Nephron (organoid): ENCODE measurements around the gene NFAM1.
A peak's percentile ranks its signal among the peaks of the same experiment; 100 is the strongest.

Experiments
- H3K27ac Mint-ChIP-seq, 3 experiments: 2 replicates each; pipeline ENCODE4 v1.8.0; 2020; ENCODE audit warnings: mixed read lengths in 3 of 3, mild to moderate bottlenecking in 2 of 3, moderate library complexity in 1 of 3
- H3K27me3 Mint-ChIP-seq: 2 replicates; pipeline ENCODE4 v1.8.0; 2021; ENCODE audit warnings: low read depth, mild to moderate bottlenecking, moderate library complexity, mixed read lengths
- H3K36me3 Mint-ChIP-seq: 2 replicates; pipeline ENCODE4 v1.8.0; 2020; ENCODE audit warnings: low read depth, mixed read lengths
- H3K4me1 Mint-ChIP-seq: 2 replicates; pipeline ENCODE4 v1.8.0; 2020; ENCODE audit warnings: mixed read lengths
- H3K4me3 Mint-ChIP-seq, 3 experiments: 2 replicates each; pipeline ENCODE4 v1.8.0; 2020; ENCODE audit warnings: mild to moderate bottlenecking in 3 of 3, mixed read lengths in 3 of 3, moderate library complexity in 2 of 3
- H3K9me3 Mint-ChIP-seq: 2 replicates; pipeline ENCODE4 v1.8.0; 2020; ENCODE audit warnings: mixed read lengths
- CTCF ChIP-seq, 3 experiments: fragments of 200-600 bp; sonication (generic); IDR thresholded peaks; one replicate each; pipeline ENCODE4 v1.5.0; 2021; ENCODE audit warnings: antibody characterized with exemption in 3 of 3; ENCODE audit not compliant: unreplicated experiment in 3 of 3

The NFAM1 gene

GRCh38 chr22:42342426-42343120, 89.6 kb downstream of the NFAM1 start:
- Mint-ChIP-seq H3K36me3 (no peaks in the 10 kb centered on the region), H3K27ac (peak overlapping the region; percentile 9 to 85 (median 70)), H3K27me3 (peaks cover 40% of the 10 kb centered on the region), H3K4me3 (peak overlapping the region; percentile 80 to 89 (median 86)), H3K4me1 (peaks cover 29% of the 10 kb centered on the region), H3K9me3 (no peaks in the 10 kb centered on the region)
- TF ChIP-seq CTCF (IDR thresholded peaks at IDR 0.05; ENCODE audit: unreplicated experiment in 3 of 3), result no peak

- H3K4me1 Mint-ChIP-seq, result peaks cover 22% of the 10 kb centered on the region
- H3K9me3 Mint-ChIP-seq, result no peaks in the 10 kb centered on the region
- H3K27me3 Mint-ChIP-seq, result peaks cover 48% of the 10 kb centered on the region
- no peaks in the 10 kb centered on the region for H3K36me3 Mint-ChIP-seq
- TF ChIP-seq CTCF (IDR thresholded peaks at IDR 0.05; ENCODE audit: unreplicated experiment in 3 of 3), result no peak
- peak overlapping the region; percentile 76 to 89 (median 80) for H3K4me3 Mint-ChIP-seq
- peak overlapping the region in 2 of 3 experiments; percentile 53 to 68 for H3K27ac Mint-ChIP-seq
Measured at GRCh38 chr22:42341779-42342178, 90.4 kb downstream of the NFAM1 start.

GRCh38 chr22:42340829-42341383, 91.3 kb downstream of the NFAM1 start:
- H3K36me3 Mint-ChIP-seq, result no peaks in the 10 kb centered on the region
- no peak overlapping the region for H3K27ac Mint-ChIP-seq
- TF ChIP-seq CTCF (IDR thresholded peaks at IDR 0.05; ENCODE audit: unreplicated experiment in 3 of 3), result no peak
- H3K4me3 Mint-ChIP-seq, result peak overlapping the region; percentile 19 to 48 (median 45)
- H3K27me3 Mint-ChIP-seq, result peaks cover 55% of the 10 kb centered on the region
- peaks cover 21% of the 10 kb centered on the region for H3K4me1 Mint-ChIP-seq
- no peaks in the 10 kb centered on the region for H3K9me3 Mint-ChIP-seq

GRCh38 chr22:42340150-42340549, 92.1 kb downstream of the NFAM1 start:
- TF ChIP-seq CTCF (IDR thresholded peaks at IDR 0.05; ENCODE audit: unreplicated experiment in 3 of 3), result no peak
- Mint-ChIP-seq H3K27ac (no peak overlapping the region), H3K4me3 (peak overlapping the region in 2 of 3 experiments; percentile 19 to 43), H3K4me1 (peaks cover 24% of the 10 kb centered on the region), H3K27me3 (peaks cover 58% of the 10 kb centered on the region), H3K36me3 (no peaks in the 10 kb centered on the region), H3K9me3 (no peaks in the 10 kb centered on the region)

GRCh38 chr22:42338479-42338878, 93.7 kb downstream of the NFAM1 start:
- Mint-ChIP-seq H3K36me3 (no peaks in the 10 kb centered on the region), H3K4me1 (peaks cover 29% of the 10 kb centered on the region), H3K4me3 (no peak overlapping the region), H3K9me3 (no peaks in the 10 kb centered on the region), H3K27me3 (peaks cover 69% of the 10 kb centered on the region), H3K27ac (no peak overlapping the region)
- no peak for TF ChIP-seq CTCF (IDR thresholded peaks at IDR 0.05; ENCODE audit: unreplicated experiment in 3 of 3)

- Mint-ChIP-seq H3K9me3 (no peaks in the 10 kb centered on the region), H3K4me3 (no peak overlapping the region)
- no peak for TF ChIP-seq CTCF (IDR thresholded peaks at IDR 0.05; ENCODE audit: unreplicated experiment in 3 of 3)
Measured at GRCh38 chr22:42337356-42337755, 94.8 kb downstream of the NFAM1 start.

More at GRCh38 chr22:42337356-42337755, 94.8 kb downstream of the NFAM1 start:
- H3K4me1 Mint-ChIP-seq, result peaks cover 25% of the 10 kb centered on the region
- no peaks in the 10 kb centered on the region for H3K36me3 Mint-ChIP-seq
- H3K27me3 Mint-ChIP-seq, result peaks cover 76% of the 10 kb centered on the region
- no peak overlapping the region for H3K27ac Mint-ChIP-seq
